ENCODE results near the gene LAGE3. TPM values are rescaled to one million over a fixed set of nuclear protein-coding genes. Genes with fewer than 3 reads are reported as not detected.

The LAGE3 gene
- total and polyA plus RNA-seq, 2 of the 8 experiments (the other 6 are each of a cell fraction or from before 2014, with no cell fraction given) = 44.5 to 102 TPM

- Histone ChIP-seq H4K5ac (ENCODE audit: insufficient read length, low read depth, low read length) (no peak overlapping the region), H3K36me3 (ENCODE audit: control insufficient read depth in 2 of 4, insufficient read depth in 4 of 4, low read length in 3 of 4) (peaks cover 0 to 27% (median 11%) of the 10 kb centered on the region in 4 experiments; a peak in 5 of 8 replicates), H4K91ac (replicated peaks; ENCODE audit: insufficient read length, low read length) (no peak overlapping the region), H2AFZ (ENCODE audit: low read length) (no peak overlapping the region), H3K27ac (ENCODE audit: low read depth, low read length) (no peak overlapping the region), H3K79me2 (ENCODE audit: control insufficient read depth in 1 of 2, insufficient read depth in 2 of 2, low read length in 2 of 2) (peaks cover 0 to 17% of the 10 kb centered on the region in 2 experiments; a peak in 2 of 4 replicates), H3K23me2 (ENCODE audit: low read depth, low read length) (peaks cover 6% of the 10 kb centered on the region; the same call in 1 of the 2 replicates), H2BK15ac (ENCODE audit: low read length) (no peak overlapping the region), H3K79me1 (ENCODE audit: low read depth, low read length) (no peaks in the 10 kb centered on the region; the same call in 1 of the 2 replicates), H3K4me3 (ENCODE audit: extremely low read depth in 1 of 4, insufficient read depth in 2 of 4, low read depth in 3 of 4, low read length in 4 of 4) (no peak overlapping the region), H2BK12ac (ENCODE audit: low read depth, low read length) (no peak overlapping the region), H3K27me3 (replicated peaks in 1 of 4; ENCODE audit: control insufficient read depth in 3 of 4, extremely low read depth in 1 of 4, insufficient read depth in 3 of 4, low read length in 3 of 4) (no peaks in the 10 kb centered on the region), H3K9ac (replicated peaks in 1 of 4; ENCODE audit: extremely low read depth in 1 of 4, low read depth in 3 of 4, low read length in 3 of 4) (no peak overlapping the region), H3K4ac (replicated peaks; ENCODE audit: insufficient read length, low read depth, low read length) (no peak overlapping the region), H3K4me1 (replicated peaks in 1 of 4; ENCODE audit: control insufficient read depth in 3 of 4, insufficient read depth in 4 of 4, low read length in 3 of 4) (peaks cover 0 to 9% (median 5%) of the 10 kb centered on the region in 4 experiments; a peak in 6 of 7 replicates), H3K18ac (ENCODE audit: extremely low read depth, low read length) (no peak overlapping the region), H3K14ac (ENCODE audit: insufficient read length) (no peak overlapping the region), H2AK5ac (ENCODE audit: low read depth, low read length) (no peak overlapping the region), H3K4me2 (ENCODE audit: insufficient read depth in 1 of 2, low read depth in 2 of 2, low read length in 2 of 2) (no peak overlapping the region), H2BK5ac (ENCODE audit: low read depth, low read length) (no peak overlapping the region), H3K56ac (replicated peaks; ENCODE audit: insufficient read length, low read depth, low read length) (no peak overlapping the region), H2BK120ac (replicated peaks; ENCODE audit: low read depth, low read length) (no peak overlapping the region), H3K23ac (ENCODE audit: insufficient read length) (no peak overlapping the region), H4K20me1 (replicated peaks in 1 of 2; ENCODE audit: control insufficient read depth in 1 of 2, insufficient read depth in 2 of 2, low read length in 2 of 2) (peaks cover 0 to 13% of the 10 kb centered on the region in 2 experiments), H2BK20ac (ENCODE audit: low read length) (no peak overlapping the region), H4K8ac (ENCODE audit: extremely low read depth, insufficient read depth, low read length) (no peak overlapping the region), H3K9me3 (ENCODE audit: insufficient read depth in 2 of 2, low read depth in 1 of 2, low read length in 1 of 2) (no peaks in the 10 kb centered on the region)
- ChIA-PET CTCF (ENCODE audit: partially characterized antibody) (interaction anchor here (0.6 to 1.5 kb wide), 3 partner anchors 12 to 43 kb away, joined by 3 to 4 read pairs (median 3); no protein-coding TSS in a partner anchor), POLR2A (ENCODE audit: partially characterized antibody) (interaction anchor here (0.8 to 2.9 kb wide), 6 partner anchors 36 to 80 kb away, joined by 3 to 9 read pairs (median 6); partner anchors contain the start of genes LAGE3, RPL10 and UBL4A)
- DNase-seq (ENCODE audit: low read depth in 1 of 2, low spot score in 2 of 2) (no peak), FAIRE-seq (no peak)
- 87% methylated on average over 13 of the region's 21 CpGs; no CpG with 5 or more reads in 1 of the 2 experiments for WGBS, 2 experiments (ENCODE audit: extremely low coverage in 1 of 2, insufficient coverage in 1 of 2, insufficient read length in 1 of 2, insufficient replicate concordance in 2 of 2, low coverage in 1 of 2, low lambda C conversion rate in 2 of 2, missing lambda C conversion rate in 1 of 2)
- TF ChIP-seq ATF2 (IDR thresholded peaks at IDR 0.05; ENCODE audit: low read length) (no peak), SP1 (IDR thresholded peaks at IDR 0.05; ENCODE audit: low read depth, low read length) (no peak), CBX8 (IDR thresholded peaks at IDR 0.05; ENCODE audit: borderline replicate concordance, low read depth, low read length) (no peak), CEBPB (IDR thresholded peaks at IDR 0.05; ENCODE audit: low read depth, low read length) (no peak), CBX5 (IDR thresholded peaks at IDR 0.05; ENCODE audit: low read depth, low read length) (no peak), SAP30 (IDR thresholded peaks at IDR 0.05; ENCODE audit: insufficient read depth, insufficient replicate concordance, low read length) (no peak), PHF8 (conservative IDR thresholded peaks at IDR 0.05; ENCODE audit: low read depth, low read length) (no peak)
These were observed 36.9 kb downstream of the LAGE3 start for GRCh38 chrX:154441984-154442707.
